Measurements from ENCODE around the gene ELAC1.

The ELAC1 gene

GRCh38 chr18:50947899-50948298, 19.9 kb upstream of the ELAC1 start:
- no peak overlapping the region for H3K27ac ChIP-seq
- no peak for TF ChIP-seq CTCF (conservative IDR thresholded peaks at IDR 0.05; ENCODE audit: low read depth)
- ChIA-PET CTCF (no interaction called here), POLR2A (ENCODE audit: low non-redundant PET) (no interaction called here)
- DNase-seq (ENCODE audit: low spot score), result peak; percentile 9

GRCh38 chr18:50949185-50949584, 18.7 kb upstream of the ELAC1 start:
- CTCF ChIA-PET, result no interaction called here
- H3K27ac ChIP-seq, result no peak overlapping the region
- TF ChIP-seq CTCF (conservative IDR thresholded peaks at IDR 0.05; ENCODE audit: low read depth), result no peak
- no peak for DNase-seq (ENCODE audit: low spot score)
- POLR2A ChIA-PET (ENCODE audit: low non-redundant PET), result no interaction called here

- ChIA-PET CTCF (no interaction called here), POLR2A (ENCODE audit: low non-redundant PET) (no interaction called here)
- H3K27ac ChIP-seq, result no peak overlapping the region
- no peak for DNase-seq (ENCODE audit: low spot score)
- TF ChIP-seq CTCF (conservative IDR thresholded peaks at IDR 0.05; ENCODE audit: low read depth), result no peak
Observed at GRCh38 chr18:50950626-50951025, 17.2 kb upstream of the ELAC1 start.

- DNase-seq (ENCODE audit: low spot score), result no peak
- H3K27ac ChIP-seq, result no peak overlapping the region
- TF ChIP-seq CTCF (conservative IDR thresholded peaks at IDR 0.05; ENCODE audit: low read depth), result no peak
- CTCF ChIA-PET, result no interaction called here
- POLR2A ChIA-PET (ENCODE audit: low non-redundant PET), result no interaction called here
Observed at GRCh38 chr18:50953822-50954221, 14.0 kb upstream of the ELAC1 start.

GRCh38 chr18:50955253-50955652, 12.6 kb upstream of the ELAC1 start:
- H3K27ac ChIP-seq, result no peak overlapping the region
- DNase-seq (ENCODE audit: low spot score), result no peak
- POLR2A ChIA-PET (ENCODE audit: low non-redundant PET), result no interaction called here
- no peak for TF ChIP-seq CTCF (conservative IDR thresholded peaks at IDR 0.05; ENCODE audit: low read depth)
- CTCF ChIA-PET, result no interaction called here

- no peak for TF ChIP-seq CTCF (conservative IDR thresholded peaks at IDR 0.05; ENCODE audit: low read depth)
- CTCF ChIA-PET, result no interaction called here
- H3K27ac ChIP-seq, result no peak overlapping the region
- POLR2A ChIA-PET (ENCODE audit: low non-redundant PET), result no interaction called here
- DNase-seq (ENCODE audit: low spot score), result no peak
Observed at GRCh38 chr18:50956116-50956515, 11.7 kb upstream of the ELAC1 start.

- POLR2A ChIA-PET (ENCODE audit: low non-redundant PET), result no interaction called here
- H3K27ac ChIP-seq, result no peak overlapping the region
- TF ChIP-seq CTCF (conservative IDR thresholded peaks at IDR 0.05; ENCODE audit: low read depth), result no peak
- DNase-seq (ENCODE audit: low spot score), result no peak
- CTCF ChIA-PET, result no interaction called here
Observed at GRCh38 chr18:50961974-50962373, 5.9 kb upstream of the ELAC1 start.

All from RWPE1 (cell line).